ENCODE measurements around the gene CALHM1. TPM values are rescaled to one million over a fixed set of nuclear protein-coding genes. Genes with fewer than 3 reads are reported as not detected.
"Not testable (repeated sequence)": the region's sequence is repeated elsewhere in the genome, so short reads cannot be mapped to it uniquely, and the experiment has no call there.

CALHM1 gene
- total RNA-seq = not detected
- long read RNA-seq = 0 reads

- Histone ChIP-seq H3K9me3 (no peaks in the 10 kb centered on the region), H3K36me3 (no peaks in the 10 kb centered on the region), H3K4me3 (no peak within 1 kb of the TSS), H3K27me3 (no peaks in the 10 kb centered on the region), H3K27ac (no peak within 1 kb of the TSS), H3K4me1 (no peaks in the 10 kb centered on the region)
- ATAC-seq = peak; percentile 57
- intact Hi-C loops (cut with DNase I) = no loop called here
- DNase-seq = no peak
- TF ChIP-seq CTCF (IDR thresholded peaks at IDR 0.05) = no peak
Measured at GRCh38 chr10:103458720-103459119, at the start of gene CALHM1. TSS of gene CALHM1 (minus strand) at chr10:103458900. CDS start at chr10:103458751, 149 bp downstream.

- Histone ChIP-seq H3K27me3 (no peaks in the 10 kb centered on the region), H3K4me3 (no peak overlapping the region), H3K36me3 (no peaks in the 10 kb centered on the region), H3K9me3 (no peaks in the 10 kb centered on the region), H3K27ac (no peak overlapping the region), H3K4me1 (no peaks in the 10 kb centered on the region)
- no peak for TF ChIP-seq CTCF (IDR thresholded peaks at IDR 0.05)
- peak; percentile 42 for DNase-seq
- ATAC-seq = no peak
- intact Hi-C loops (cut with DNase I) = no loop called here
Measured at GRCh38 chr10:103507235-103508191, 48.8 kb upstream of the CALHM1 start.

- Histone ChIP-seq H3K36me3 (no peaks in the 10 kb centered on the region), H3K4me3 (no peak overlapping the region), H3K27ac (no peak overlapping the region), H3K9me3 (no peaks in the 10 kb centered on the region), H3K4me1 (no peaks in the 10 kb centered on the region), H3K27me3 (no peaks in the 10 kb centered on the region)
- DNase-seq (peak; percentile 42), ATAC-seq (no peak)
- TF ChIP-seq CTCF (IDR thresholded peaks at IDR 0.05) = no peak
- intact Hi-C loops (cut with DNase I) = no loop called here
Measured at GRCh38 chr10:103506061-103506460, 47.4 kb upstream of the CALHM1 start.

- peak; percentile 46 for DNase-seq
- TF ChIP-seq CTCF (IDR thresholded peaks at IDR 0.05) = no peak
- intact Hi-C loops (cut with DNase I) = no loop called here
- Histone ChIP-seq H3K36me3 (no peaks in the 10 kb centered on the region), H3K4me1 (no peaks in the 10 kb centered on the region), H3K9me3 (no peaks in the 10 kb centered on the region), H3K27me3 (no peaks in the 10 kb centered on the region), H3K4me3 (no peak overlapping the region), H3K27ac (no peak overlapping the region)
- ATAC-seq = peak; percentile 25
Measured at GRCh38 chr10:103504181-103504783, 45.6 kb upstream of the CALHM1 start.

GRCh38 chr10:103503777-103504176 is 45.1 kb upstream of the CALHM1 start:
- intact Hi-C loops (cut with DNase I); H3K36me3 ChIP-seq; H3K27me3 ChIP-seq; H3K4me3 ChIP-seq; ATAC-seq; H3K9me3 ChIP-seq; H3K27ac ChIP-seq; H3K4me1 ChIP-seq: not testable (repeated sequence)
- DNase-seq = peak; percentile 13

All from upper lobe of right lung (tissue), 1 donor.